H9 (cell line): Measurements from ENCODE around the gene TCF4. TPM values are rescaled to one million over a fixed set of nuclear protein-coding genes. Genes with fewer than 3 reads are reported as not detected.

Source experiments
- DNase-seq: peaks from one replicate; pipeline ENCODE4 v3.0.0-alpha.2; 2017
- H2AFZ ChIP-seq: one replicate; pipeline ENCODE4 v1.6.1; 2013; ENCODE audit warnings: mild to moderate bottlenecking, low read length, control low read depth, moderate library complexity
- H2AK5ac ChIP-seq: 2 replicates; pipeline ENCODE4 v1.6.1; 2013; ENCODE audit warnings: low read length, control low read depth, mixed read lengths; ENCODE audit not compliant: insufficient read length
- H2BK120ac ChIP-seq: one replicate; pipeline ENCODE4 v1.6.1; 2013; ENCODE audit warnings: low read depth, mild to moderate bottlenecking, low read length, control low read depth, inconsistent platforms; ENCODE audit not compliant: poor library complexity, severe bottlenecking
- H2BK12ac ChIP-seq: 2 replicates; pipeline ENCODE4 v1.6.1; 2013; ENCODE audit warnings: low read length, control low read depth, mixed read lengths, low read depth; ENCODE audit not compliant: insufficient read length
- H2BK15ac ChIP-seq: 2 replicates; pipeline ENCODE4 v1.6.1; 2013; ENCODE audit warnings: low read depth, low read length, control low read depth
- H2BK20ac ChIP-seq: one replicate; pipeline ENCODE4 v1.6.1; 2013; ENCODE audit warnings: low read depth, mild to moderate bottlenecking, low read length, control low read depth, inconsistent platforms; ENCODE audit not compliant: poor library complexity, severe bottlenecking
- H2BK5ac ChIP-seq: 2 replicates; pipeline ENCODE4 v1.6.1; 2013; ENCODE audit warnings: low read length, control low read depth, mixed read lengths; ENCODE audit not compliant: insufficient read length
- H3K14ac ChIP-seq: 2 replicates; pipeline ENCODE4 v1.6.1; 2013; ENCODE audit warnings: low read length, control low read depth; ENCODE audit not compliant: insufficient read depth
- H3K18ac ChIP-seq: 2 replicates; pipeline ENCODE4 v1.6.1; 2013; ENCODE audit warnings: low read depth, mild to moderate bottlenecking, mixed read lengths, low read length, control low read depth; ENCODE audit not compliant: insufficient read length
- H3K23ac ChIP-seq: 2 replicates; pipeline ENCODE4 v1.6.1; 2013; ENCODE audit warnings: low read length, control low read depth, mixed read lengths, low read depth; ENCODE audit not compliant: insufficient read length
- H3K23me2 ChIP-seq: 2 replicates; pipeline ENCODE4 v1.6.1; 2013; ENCODE audit warnings: low read depth, mild to moderate bottlenecking, mixed read lengths, low read length, control low read depth; ENCODE audit not compliant: insufficient read length, poor library complexity, severe bottlenecking
- H3K27ac ChIP-seq: 2 replicates; pipeline ENCODE4 v1.5.1; 2013; ENCODE audit warnings: low read length, control low read depth, mixed read lengths, low read depth; ENCODE audit not compliant: insufficient read length
- H3K27me3 ChIP-seq: 2 replicates; pipeline ENCODE4 v1.6.1; 2013; ENCODE audit warnings: low read length, control low read depth, inconsistent platforms; ENCODE audit not compliant: insufficient read depth
- H3K4ac ChIP-seq: 2 replicates; pipeline ENCODE4 v1.6.1; 2013; ENCODE audit warnings: low read depth, mild to moderate bottlenecking, control low read depth, inconsistent platforms, low read length, moderate library complexity
- H3K4me1 ChIP-seq: 2 replicates; pipeline ENCODE4 v1.6.1; 2013; ENCODE audit warnings: low read length, control low read depth, inconsistent platforms; ENCODE audit not compliant: insufficient read depth
- H3K4me2 ChIP-seq: 2 replicates; pipeline ENCODE4 v1.6.1; 2013; ENCODE audit warnings: low read length, control low read depth, mixed read lengths; ENCODE audit not compliant: insufficient read length, insufficient read depth
- H3K56ac ChIP-seq: 2 replicates; pipeline ENCODE4 v1.6.1; 2013; ENCODE audit warnings: low read depth, mild to moderate bottlenecking, mixed read lengths, low read length, control low read depth; ENCODE audit not compliant: insufficient read length
- H3K79me1 ChIP-seq: 2 replicates; pipeline ENCODE4 v1.6.1; 2013; ENCODE audit warnings: low read depth, mild to moderate bottlenecking, moderate library complexity, low read length, control low read depth, inconsistent platforms; ENCODE audit not compliant: insufficient read depth, poor library complexity, severe bottlenecking
- H3K79me2 ChIP-seq: 2 replicates; pipeline ENCODE4 v1.6.1; 2013; ENCODE audit warnings: low read length, control low read depth, inconsistent platforms; ENCODE audit not compliant: insufficient read depth
- H3K9ac ChIP-seq: 2 replicates; pipeline ENCODE4 v1.6.1; 2013; ENCODE audit warnings: low read length, control low read depth, mixed read lengths; ENCODE audit not compliant: insufficient read length; ENCODE audit errors: extremely low read depth
- H3K9me3 ChIP-seq: one replicate; pipeline ENCODE4 v1.6.1; 2013; ENCODE audit warnings: low read depth, low read length, inconsistent platforms; ENCODE audit not compliant: control insufficient read depth
- H3T11ph ChIP-seq: one replicate; pipeline ENCODE4 v1.6.1; 2013; ENCODE audit warnings: mild to moderate bottlenecking, low read length, control low read depth, inconsistent platforms
- H4K20me1 ChIP-seq: one replicate; pipeline ENCODE4 v1.6.1; 2013; ENCODE audit not compliant: control insufficient read depth, insufficient read length, insufficient read depth
- H4K5ac ChIP-seq: 2 replicates; pipeline ENCODE4 v1.6.1; 2013; ENCODE audit warnings: low read depth, mild to moderate bottlenecking, mixed read lengths, low read length, control low read depth; ENCODE audit not compliant: insufficient read length
- H4K8ac ChIP-seq: replicated peaks from 2 replicates; pipeline ENCODE4 v1.6.1; 2013; ENCODE audit warnings: low read length, control low read depth, mixed read lengths, low read depth; ENCODE audit not compliant: insufficient read length
- H4K91ac ChIP-seq: 2 replicates; pipeline ENCODE4 v1.6.1; 2013; ENCODE audit warnings: low read depth, mild to moderate bottlenecking, moderate library complexity, mixed read lengths, low read length, control low read depth; ENCODE audit not compliant: insufficient read length
- H3K27ac Mint-ChIP-seq, 3 experiments: 2 replicates in 2 of 3; 3 replicates in 1 of 3; pipeline ENCODE4 v1.8.0; 2020 to 2021; ENCODE audit warnings: mixed read lengths in 3 of 3, mild to moderate bottlenecking in 1 of 3, moderate library complexity in 1 of 3
- H3K27me3 Mint-ChIP-seq: 2 replicates; pipeline ENCODE4 v1.8.0; 2021; ENCODE audit warnings: low read depth, mild to moderate bottlenecking, moderate library complexity, mixed read lengths
- H3K36me3 Mint-ChIP-seq, 3 experiments: 2 replicates in 2 of 3; 3 replicates in 1 of 3; pipeline ENCODE4 v1.8.0; 2020 to 2021; ENCODE audit warnings: low read depth in 3 of 3, mixed read lengths in 3 of 3; ENCODE audit not compliant: insufficient read depth in 1 of 3
- H3K4me1 Mint-ChIP-seq, 2 experiments: 2 replicates each; pipeline ENCODE4 v1.8.0; 2020; ENCODE audit warnings: mixed read lengths in 2 of 2
- H3K4me3 Mint-ChIP-seq, 2 experiments: 2 replicates in 1 of 2; 3 replicates in 1 of 2; pipeline ENCODE4 v1.8.0; 2020 to 2021; ENCODE audit warnings: mild to moderate bottlenecking in 2 of 2, mixed read lengths in 2 of 2, moderate library complexity in 1 of 2
- H3K9me3 Mint-ChIP-seq, 2 experiments: 2 replicates in 1 of 2; 3 replicates in 1 of 2; pipeline ENCODE4 v1.8.0; 2020; ENCODE audit warnings: mild to moderate bottlenecking in 2 of 2, mixed read lengths in 2 of 2, moderate library complexity in 1 of 2
- CTCF ChIP-seq: fragments of 200-600 bp; sonication (generic); conservative IDR thresholded peaks from 3 replicates; pipeline ENCODE4 v1.8.0; 2021; ENCODE audit warnings: antibody characterized with exemption, mild to moderate bottlenecking
- WGBS: extraction: QIAGEN DNeasy Blood & Tissue Kit; methylation state at CpG from one replicate; pipeline ENCODE4 v1.1.7; 2013; ENCODE audit warnings: missing lambda C conversion rate, low lambda C conversion rate, mixed read lengths; ENCODE audit not compliant: insufficient read length; ENCODE audit errors: extremely low coverage; 5-methylcytosine and 5-hydroxymethylcytosine counted together
- total RNA-seq: library from RNA; stranded (reverse); gene quantifications from 2 replicates; pipeline ENCODE4 v1.2.1, GENCODE V29; 2021

TCF4 gene
- total RNA-seq, 1 experiment from 2014 or later: 99.4 TPM

- Histone ChIP-seq H2BK12ac (no peak overlapping the region), H4K91ac (no peak overlapping the region), H3K27me3 (no peaks in the 10 kb centered on the region), H2BK20ac (no peak overlapping the region), H3T11ph (no peak overlapping the region), H3K79me1 (peaks cover 5% of the 10 kb centered on the region), H3K4me2 (no peak overlapping the region), H3K56ac (no peak overlapping the region), H3K4me1 (peaks cover 8% of the 10 kb centered on the region; the same call in 1 of the 2 replicates), H2BK15ac (no peak overlapping the region), H4K5ac (no peak overlapping the region), H3K9me3 (no peaks in the 10 kb centered on the region), H3K4ac (no peak overlapping the region), H3K14ac (no peak overlapping the region), H4K20me1 (no peaks in the 10 kb centered on the region), H2AK5ac (no peak overlapping the region), H3K79me2 (peaks cover 19% of the 10 kb centered on the region; the same call in 1 of the 2 replicates), H4K8ac (no peak overlapping the region), H3K9ac (no peak overlapping the region), H2BK5ac (no peak overlapping the region), H2BK120ac (no peak overlapping the region), H3K27ac (no peak overlapping the region), H3K23ac (no peak overlapping the region), H3K18ac (no peak overlapping the region), H3K23me2 (no peaks in the 10 kb centered on the region), H2AFZ (no peak overlapping the region)
- no CpG with 5 or more reads among the region's 6 CpGs for whole genome bisulfite sequencing
- no peak overlapping the region for H3K27ac Mint-ChIP-seq
- peaks cover 77 to 82% of the 10 kb centered on the region in 2 experiments for H3K4me1 Mint-ChIP-seq
- H3K27me3 Mint-ChIP-seq: no peaks in the 10 kb centered on the region
- peaks cover 2 to 40% (median 8%) of the 10 kb centered on the region in 3 experiments; a peak in 4 of 7 replicates for H3K36me3 Mint-ChIP-seq
- no peaks in the 10 kb centered on the region for H3K9me3 Mint-ChIP-seq
- DNase-seq: no peak
- peak; percentile 43; the same call in 2 of the 3 replicates for TF ChIP-seq CTCF
- H3K4me3 Mint-ChIP-seq: no peak overlapping the region; a peak in 1 of 5 replicates
Observed at GRCh38 chr18:55577812-55578539, 10.0 kb downstream of the TCF4 start.
